Midbrain (tissue), 1 donor: Measurements from ENCODE around the gene CFAP91.

Experiments used
- DNase-seq: peaks from one replicate; lab custom pipeline; 2025; lab: John Stamatoyannopoulos, UW

The CFAP91 gene

DNA sequence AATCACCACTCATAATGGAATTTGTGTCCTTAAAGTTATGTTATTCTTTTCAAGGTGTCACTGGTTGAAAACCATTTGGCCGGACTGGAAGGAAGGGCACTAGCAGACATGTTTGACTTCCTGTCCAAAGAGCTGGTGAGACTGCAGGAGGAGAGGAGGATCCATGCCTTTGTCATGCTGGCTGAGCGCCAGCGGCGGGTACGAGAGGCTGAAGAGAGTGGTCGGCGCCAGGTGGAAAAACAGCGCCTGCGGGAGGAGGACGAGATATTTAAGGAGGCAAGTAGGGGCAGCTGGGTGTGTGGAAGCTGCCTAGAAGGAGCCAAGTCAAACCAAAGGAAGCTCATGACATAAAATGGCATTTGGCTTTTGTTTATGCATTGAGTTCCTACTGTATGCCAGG is 41.1 kb downstream of the CFAP91 start:
- DNase-seq = no peak

DNA sequence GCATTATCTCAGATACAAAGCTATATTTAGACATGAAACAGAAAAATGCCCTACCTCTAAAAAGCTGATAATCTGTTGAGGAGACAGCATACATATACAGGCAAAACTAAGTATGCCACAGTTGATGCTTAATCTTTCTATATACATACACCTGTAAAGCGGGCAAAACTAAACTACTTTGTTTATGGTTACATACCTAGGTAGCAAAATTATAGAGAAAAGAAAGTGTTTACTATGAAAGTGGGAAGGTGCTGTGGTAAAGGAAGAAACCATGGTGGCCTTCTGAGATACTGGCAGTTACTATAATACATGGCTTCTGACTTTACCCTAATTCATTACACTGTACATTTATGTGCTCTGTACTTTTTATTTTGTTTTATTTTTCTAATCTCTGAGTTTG is 43.1 kb downstream of the CFAP91 start:
- no peak for DNase-seq

- no peak for DNase-seq
These were observed 43.6 kb downstream of the CFAP91 start for GRCh38 chr3:119746423-119746822.

- no peak for DNase-seq
These were observed 44.5 kb downstream of the CFAP91 start for GRCh38 chr3:119747357-119747756.

DNA sequence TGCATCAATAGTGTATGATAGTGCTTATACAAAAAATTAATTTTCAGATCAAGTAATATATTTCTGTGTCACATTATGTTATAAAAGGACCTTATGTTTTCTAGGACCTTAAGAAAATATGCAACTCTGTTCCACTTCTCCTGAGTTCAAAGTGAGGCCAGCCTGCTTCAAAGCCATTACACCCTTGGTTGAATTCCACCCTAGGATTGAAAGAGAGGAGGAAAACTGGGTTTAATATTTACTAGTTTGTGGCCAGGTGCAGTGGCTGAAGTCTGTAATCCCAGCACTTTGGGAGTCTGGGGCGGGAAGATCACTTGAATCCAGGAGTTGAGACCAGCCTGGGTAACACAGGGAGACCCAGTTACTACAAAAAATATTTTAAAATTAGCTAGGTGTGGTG is 46.2 kb downstream of the CFAP91 start:
- no peak for DNase-seq

DNA sequence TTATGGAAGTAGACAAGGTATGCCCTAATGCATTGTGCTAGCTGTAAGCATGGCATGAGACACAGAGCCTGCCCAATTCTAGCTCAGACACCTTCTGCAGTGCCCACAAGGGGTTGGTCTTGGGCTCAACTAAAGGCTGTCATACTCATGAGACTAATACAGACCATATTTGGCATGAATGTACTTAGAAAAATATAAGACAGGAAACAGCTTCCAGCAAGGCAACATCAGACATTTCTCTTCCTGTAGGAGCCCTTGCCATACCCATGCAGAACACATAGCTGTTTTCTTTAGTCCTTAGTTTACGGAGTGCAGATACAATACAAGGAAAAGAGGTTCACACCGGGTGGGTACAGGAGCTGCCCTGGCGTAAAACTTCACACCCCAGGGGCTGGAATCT is 48.6 kb downstream of the CFAP91 start:
- DNase-seq = no peak
